ENCODE data around the gene HOXB2. TPM values are rescaled to one million over a fixed set of nuclear protein-coding genes. Genes with fewer than 3 reads are reported as not detected.
A peak's percentile ranks its signal among the peaks of the same experiment; 100 is the strongest.

Gene HOXB2
- total and polyA plus RNA-seq, 2 donors (not counting 1 experiment from before 2014, with no cell fraction given) = 6.1 to 9.2 TPM

DNA sequence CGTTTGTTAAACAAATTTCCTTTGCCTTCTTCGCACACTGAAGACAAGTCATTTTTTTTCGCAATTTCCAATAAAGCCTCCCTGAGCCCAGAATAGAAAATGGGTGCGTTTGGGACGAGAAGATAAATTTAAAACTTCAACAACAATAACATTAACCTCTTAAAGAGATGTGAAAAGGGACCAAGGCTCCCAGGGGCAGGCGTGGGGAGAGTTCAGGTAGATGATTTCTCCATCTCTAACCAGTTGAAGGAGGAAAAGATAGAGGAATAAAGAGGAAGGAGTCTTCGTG, 34.5 kb upstream of the HOXB2 start:
- ChIA-PET POLR2A (no interaction called here), CTCF (interaction anchor here (0.7 to 0.9 kb wide), 2 partner anchors 14 to 37 kb away, joined by 3 to 5 read pairs; partner anchors contain the start of gene HOXB5)
- Mint-ChIP-seq H3K4me1 (peaks cover 51% of the 10 kb centered on the region), H3K27ac (peak overlapping the region; percentile 79), H3K9me3 (ENCODE audit: insufficient read depth) (no peaks in the 10 kb centered on the region), H3K27me3 (peaks cover 56% of the 10 kb centered on the region), H3K4me3 (peak overlapping the region; percentile 88)
- WGBS (ENCODE audit: insufficient coverage) = no CpG with 5 or more reads among the region's 7 CpGs
- H4K20me1 ChIP-seq (ENCODE audit: control insufficient read depth, insufficient read depth, low read length, poor library complexity, severe bottlenecking) = no peaks in the 10 kb centered on the region
- H3K79me2 ChIP-seq (ENCODE audit: control insufficient read depth, insufficient read depth, low read length) = no peaks in the 10 kb centered on the region
- peaks cover 0 to 30% (median 0%) of the 10 kb centered on the region in 3 donors for H3K9me3 ChIP-seq (ENCODE audit: control extremely low read depth in 1 of 3, control insufficient read depth in 2 of 3, insufficient read depth in 1 of 3, low read length in 2 of 3)
- peak overlapping the region; percentile 96 for H3K4me2 ChIP-seq (replicated peaks; ENCODE audit: low read depth, low read length, poor library complexity, severe bottlenecking)
- H3K27me3 ChIP-seq (replicated peaks in 1 of 4; ENCODE audit: control extremely low read depth in 1 of 4, control insufficient read depth in 3 of 4, insufficient read depth in 4 of 4, low read length in 3 of 4) = peaks cover 0 to 77% (median 60%) of the 10 kb centered on the region in 4 experiments
- no peaks in the 10 kb centered on the region for H3K36me3 ChIP-seq (replicated peaks in 1 of 2; ENCODE audit: control extremely low read depth in 1 of 2, control insufficient read depth in 1 of 2, extremely low read depth in 1 of 2, insufficient read depth in 2 of 2, low read length in 1 of 2)
- peaks cover 50 to 59% of the 10 kb centered on the region in 2 donors for H3K4me1 ChIP-seq (ENCODE audit: control insufficient read depth in 2 of 2, insufficient read depth in 2 of 2, low read length in 2 of 2)
- intact Hi-C loops (cut with micrococcal nuclease) = loop anchor here (2.0 to 5.0 kb wide), 3 partner anchors 13 to 39 kb away; partner anchors contain the start of genes HOXB5 and HOXB7
- no peak for DNase-seq
- H3K9ac ChIP-seq (ENCODE audit: low read length) = peak overlapping the region; percentile 73
- TF ChIP-seq, protein P1, sequence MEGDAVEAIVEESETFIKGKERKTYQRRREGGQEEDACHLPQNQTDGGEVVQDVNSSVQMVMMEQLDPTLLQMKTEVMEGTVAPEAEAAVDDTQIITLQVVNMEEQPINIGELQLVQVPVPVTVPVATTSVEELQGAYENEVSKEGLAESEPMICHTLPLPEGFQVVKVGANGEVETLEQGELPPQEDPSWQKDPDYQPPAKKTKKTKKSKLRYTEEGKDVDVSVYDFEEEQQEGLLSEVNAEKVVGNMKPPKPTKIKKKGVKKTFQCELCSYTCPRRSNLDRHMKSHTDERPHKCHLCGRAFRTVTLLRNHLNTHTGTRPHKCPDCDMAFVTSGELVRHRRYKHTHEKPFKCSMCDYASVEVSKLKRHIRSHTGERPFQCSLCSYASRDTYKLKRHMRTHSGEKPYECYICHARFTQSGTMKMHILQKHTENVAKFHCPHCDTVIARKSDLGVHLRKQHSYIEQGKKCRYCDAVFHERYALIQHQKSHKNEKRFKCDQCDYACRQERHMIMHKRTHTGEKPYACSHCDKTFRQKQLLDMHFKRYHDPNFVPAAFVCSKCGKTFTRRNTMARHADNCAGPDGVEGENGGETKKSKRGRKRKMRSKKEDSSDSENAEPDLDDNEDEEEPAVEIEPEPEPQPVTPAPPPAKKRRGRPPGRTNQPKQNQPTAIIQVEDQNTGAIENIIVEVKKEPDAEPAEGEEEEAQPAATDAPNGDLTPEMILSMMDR (IDR thresholded peaks at IDR 0.05) = no peak
- peak; percentile 27 for TF ChIP-seq EZH2 (IDR thresholded peaks at IDR 0.05; ENCODE audit: borderline replicate concordance, insufficient read depth, low read depth, low read length, poor library complexity, severe bottlenecking)
- peak overlapping the region in 1 of 5 experiments; percentile 77 for H3K4me3 ChIP-seq (ENCODE audit: control extremely low read depth in 1 of 5, extremely low read depth in 1 of 5, insufficient read depth in 1 of 5, low read depth in 2 of 5, low read length in 4 of 5)
- no peak for ATAC-seq (ENCODE audit: low read depth)
- H2AFZ ChIP-seq (ENCODE audit: insufficient read depth, low read depth, low read length, poor library complexity, severe bottlenecking) = no peak overlapping the region
- H3K27ac ChIP-seq (ENCODE audit: low read length in 2 of 2) = no peak overlapping the region

DNA sequence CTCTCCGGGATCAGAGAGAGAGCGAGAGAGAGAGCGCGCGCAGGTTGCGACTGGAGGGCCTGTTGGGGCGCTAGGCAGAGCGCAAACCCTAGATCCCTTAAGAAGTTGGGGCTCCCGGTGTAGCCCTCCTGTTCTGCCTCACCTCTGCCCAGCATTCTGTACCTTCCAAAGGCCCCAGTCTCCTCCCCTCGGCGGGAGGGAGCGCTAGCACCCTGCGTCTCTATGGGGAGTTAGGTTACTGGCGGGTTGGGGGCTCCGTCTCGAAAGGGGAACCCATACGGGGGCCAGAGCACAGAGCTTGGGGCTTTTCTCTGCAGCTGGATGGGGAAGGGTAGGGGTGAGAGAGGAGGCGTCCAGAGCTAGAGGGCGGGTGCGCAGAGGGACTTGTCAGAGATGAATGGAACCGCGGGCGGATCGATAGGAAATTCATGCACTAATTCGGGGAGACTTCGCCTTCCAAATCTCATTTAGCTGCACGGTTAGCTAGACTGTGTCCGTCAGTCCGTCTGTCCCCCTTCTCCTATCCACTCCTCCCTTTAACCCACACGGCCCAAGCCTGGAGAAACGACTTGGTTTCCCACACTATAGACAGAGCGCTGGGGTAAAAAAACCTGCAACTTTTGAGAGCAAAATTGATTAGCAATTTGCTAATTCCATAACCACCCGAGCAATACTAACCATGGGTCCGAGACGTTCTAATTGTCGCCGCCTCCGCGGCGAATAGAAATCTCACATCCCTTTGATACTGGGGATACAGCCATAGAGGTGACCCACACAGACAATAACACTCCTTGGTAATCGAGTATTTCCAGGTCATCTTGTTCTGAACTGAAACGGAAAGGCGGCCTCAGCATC, 33.9 kb upstream of the HOXB2 start:
- Mint-ChIP-seq H3K4me1 (peaks cover 51% of the 10 kb centered on the region), H3K27ac (peak overlapping the region; percentile 79), H3K4me3 (peak overlapping the region; percentile 88), H3K9me3 (ENCODE audit: insufficient read depth) (no peaks in the 10 kb centered on the region), H3K27me3 (peaks cover 50% of the 10 kb centered on the region)
- peak; percentile 63 for DNase-seq
- Histone ChIP-seq H3K27ac (ENCODE audit: low read length in 2 of 2) (no peak overlapping the region), H3K4me3 (ENCODE audit: control extremely low read depth in 1 of 5, extremely low read depth in 1 of 5, insufficient read depth in 1 of 5, low read depth in 2 of 5, low read length in 4 of 5) (peak overlapping the region; percentile 48 to 77 (median 57)), H2AFZ (ENCODE audit: insufficient read depth, low read depth, low read length, poor library complexity, severe bottlenecking) (peak overlapping the region; percentile 92), H3K9ac (ENCODE audit: low read length) (peak overlapping the region; percentile 73), H3K79me2 (ENCODE audit: control insufficient read depth, insufficient read depth, low read length) (no peaks in the 10 kb centered on the region), H3K4me1 (ENCODE audit: control insufficient read depth in 2 of 2, insufficient read depth in 2 of 2, low read length in 2 of 2) (peaks cover 50 to 59% of the 10 kb centered on the region in 2 donors), H3K9me3 (ENCODE audit: control extremely low read depth in 1 of 3, control insufficient read depth in 2 of 3, insufficient read depth in 1 of 3, low read length in 2 of 3) (peaks cover 0 to 30% (median 0%) of the 10 kb centered on the region in 3 donors), H3K4me2 (replicated peaks; ENCODE audit: low read depth, low read length, poor library complexity, severe bottlenecking) (peak overlapping the region; percentile 96), H3K36me3 (replicated peaks in 1 of 2; ENCODE audit: control extremely low read depth in 1 of 2, control insufficient read depth in 1 of 2, extremely low read depth in 1 of 2, insufficient read depth in 2 of 2, low read length in 1 of 2) (no peaks in the 10 kb centered on the region), H4K20me1 (ENCODE audit: control insufficient read depth, insufficient read depth, low read length, poor library complexity, severe bottlenecking) (no peaks in the 10 kb centered on the region), H3K27me3 (replicated peaks in 1 of 4; ENCODE audit: control extremely low read depth in 1 of 4, control insufficient read depth in 3 of 4, insufficient read depth in 4 of 4, low read length in 3 of 4) (peaks cover 0 to 72% (median 54%) of the 10 kb centered on the region in 4 experiments)
- TF ChIP-seq EZH2 (IDR thresholded peaks at IDR 0.05; ENCODE audit: borderline replicate concordance, insufficient read depth, low read depth, low read length, poor library complexity, severe bottlenecking) = no peak
- TF ChIP-seq, protein P1 (IDR thresholded peaks at IDR 0.05) = no peak
- 6% methylated on average over 34 of the region's 43 CpGs for WGBS (ENCODE audit: insufficient coverage)
- intact Hi-C loops (cut with micrococcal nuclease) = loop anchor here (2.0 to 5.0 kb wide), 3 partner anchors 14 to 38 kb away; partner anchors contain the start of genes HOXB5 and HOXB7
- ChIA-PET POLR2A (no interaction called here), CTCF (interaction anchor here (0.9 to 1.6 kb wide), 3 partner anchors 15 to 243 kb away, joined by 3 to 4 read pairs (median 3); partner anchors contain the start of gene HOXB5)
- peak; percentile 23 for ATAC-seq (ENCODE audit: low read depth)
